GM12873 (cell line): ENCODE results near the gene C1orf35.

ENCODE experiments used
- TF ChIP-seq, protein P1 (sequence below): IDR thresholded peaks from 2 replicates; pipeline ENCODE4 v1.5.1; 2012; ENCODE audit warnings: low read depth, mild to moderate bottlenecking, moderate library complexity, low read length, control low read depth; ENCODE audit not compliant: insufficient read depth; ENCODE audit errors: missing control alignments

Gene C1orf35

DNA sequence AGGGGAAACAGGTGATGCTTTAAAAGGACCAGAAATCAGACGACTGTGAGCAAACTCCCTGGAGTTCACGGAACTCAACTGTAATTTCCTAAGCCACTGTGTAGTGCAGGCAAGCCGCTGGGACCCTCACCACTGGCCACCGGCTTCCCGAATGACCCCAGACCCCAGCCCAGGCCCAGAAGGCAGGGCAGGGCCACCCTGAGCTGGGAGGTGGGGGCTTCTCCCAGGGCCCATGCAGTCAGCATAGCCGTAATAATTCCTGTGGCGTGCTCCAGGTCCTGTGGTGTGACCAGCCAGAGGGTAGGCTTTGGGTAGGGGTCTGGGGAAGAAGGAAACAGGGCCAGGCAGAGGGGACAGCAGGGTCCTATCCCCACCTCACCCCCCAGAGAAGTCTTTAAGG, 24.1 kb downstream of the C1orf35 start:
- TF ChIP-seq, protein P1, sequence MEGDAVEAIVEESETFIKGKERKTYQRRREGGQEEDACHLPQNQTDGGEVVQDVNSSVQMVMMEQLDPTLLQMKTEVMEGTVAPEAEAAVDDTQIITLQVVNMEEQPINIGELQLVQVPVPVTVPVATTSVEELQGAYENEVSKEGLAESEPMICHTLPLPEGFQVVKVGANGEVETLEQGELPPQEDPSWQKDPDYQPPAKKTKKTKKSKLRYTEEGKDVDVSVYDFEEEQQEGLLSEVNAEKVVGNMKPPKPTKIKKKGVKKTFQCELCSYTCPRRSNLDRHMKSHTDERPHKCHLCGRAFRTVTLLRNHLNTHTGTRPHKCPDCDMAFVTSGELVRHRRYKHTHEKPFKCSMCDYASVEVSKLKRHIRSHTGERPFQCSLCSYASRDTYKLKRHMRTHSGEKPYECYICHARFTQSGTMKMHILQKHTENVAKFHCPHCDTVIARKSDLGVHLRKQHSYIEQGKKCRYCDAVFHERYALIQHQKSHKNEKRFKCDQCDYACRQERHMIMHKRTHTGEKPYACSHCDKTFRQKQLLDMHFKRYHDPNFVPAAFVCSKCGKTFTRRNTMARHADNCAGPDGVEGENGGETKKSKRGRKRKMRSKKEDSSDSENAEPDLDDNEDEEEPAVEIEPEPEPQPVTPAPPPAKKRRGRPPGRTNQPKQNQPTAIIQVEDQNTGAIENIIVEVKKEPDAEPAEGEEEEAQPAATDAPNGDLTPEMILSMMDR = no peak

GRCh38 chr1:228077565-228078330, 25.4 kb downstream of the C1orf35 start:
- TF ChIP-seq, protein P1 = no peak

DNA sequence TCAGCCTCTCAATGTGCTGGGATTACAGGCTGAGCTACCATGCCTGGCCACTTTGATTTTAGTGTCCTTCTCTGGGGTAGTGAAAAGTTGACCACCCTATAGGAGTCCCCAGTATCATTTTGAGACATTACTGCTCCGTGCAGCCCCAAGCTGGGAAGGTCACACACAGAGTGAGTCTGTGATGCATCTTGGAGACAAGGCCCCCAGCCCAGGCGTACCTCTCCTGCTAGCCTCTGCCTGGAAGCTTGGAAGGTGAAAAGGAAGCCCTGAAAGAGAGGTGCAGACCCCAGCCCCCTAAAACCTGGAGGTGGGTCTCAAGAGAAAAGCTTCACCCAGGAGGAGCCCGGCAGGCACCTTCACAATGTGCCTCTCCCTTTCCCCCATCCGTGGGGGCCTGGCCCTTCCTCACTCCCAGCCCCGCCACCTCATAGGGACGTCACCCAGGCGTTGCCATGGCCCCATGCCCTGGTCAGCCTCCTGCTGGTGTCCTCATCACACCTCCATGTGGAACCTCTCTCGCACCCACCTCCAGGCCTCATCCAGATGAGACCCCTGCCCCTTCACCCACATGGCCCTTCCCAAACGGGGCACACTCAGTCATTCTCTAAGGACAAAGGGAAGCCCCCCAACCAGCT, 26.2 kb downstream of the C1orf35 start:
- TF ChIP-seq, protein P1 = no peak

- TF ChIP-seq, protein P1 = no peak
These were observed 27.3 kb downstream of the C1orf35 start for GRCh38 chr1:228075801-228076271.

- TF ChIP-seq, protein P1 = no peak
These were observed 28.0 kb downstream of the C1orf35 start for GRCh38 chr1:228074954-228075730.

DNA sequence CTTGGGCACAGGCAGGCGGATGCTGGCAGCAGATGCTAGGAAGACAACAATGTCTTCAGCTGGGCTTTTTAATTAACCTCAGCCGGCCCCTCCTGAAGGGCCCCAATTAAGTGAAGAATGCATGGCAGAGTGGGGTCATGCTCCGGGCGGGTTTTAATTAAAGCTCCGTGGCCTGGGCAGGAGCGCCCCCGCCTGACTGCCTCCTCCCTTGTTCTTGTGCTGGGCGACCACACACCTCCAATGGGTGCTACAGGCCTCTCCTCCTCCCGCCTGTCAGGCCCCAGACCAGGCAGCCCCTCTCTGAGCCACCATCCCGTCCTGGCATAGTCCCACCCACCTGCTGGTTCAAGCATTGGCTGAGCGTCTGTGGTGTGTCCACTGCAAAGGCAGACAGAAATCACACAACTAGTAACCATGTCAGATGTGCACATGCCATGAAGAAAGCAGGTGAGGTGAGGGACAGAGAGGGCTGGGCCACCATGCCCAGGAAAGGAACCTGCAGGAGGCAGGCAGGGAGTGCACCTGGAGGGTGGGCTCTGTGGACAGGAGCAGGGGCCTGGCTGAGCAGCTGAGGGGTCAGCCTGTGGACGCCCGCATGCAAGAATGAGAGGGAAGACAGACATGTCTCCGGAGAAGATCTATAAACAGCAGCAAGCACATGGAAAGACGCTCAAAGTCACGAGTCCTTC, 29.1 kb downstream of the C1orf35 start:
- TF ChIP-seq, protein P1 = no peak
